HG02642 (cell line): ENCODE results near the gene BSG.
"Not testable (repeated sequence)": the region's sequence is repeated elsewhere in the genome, so short reads cannot be mapped to it uniquely, and the experiment has no call there.

Source experiments
- ATAC-seq: cut with Tn5 transposase; IDR thresholded peaks from one replicate; pipeline ENCODE4 v1.9.1; 2021; ENCODE audit warnings: mild to moderate bottlenecking; ENCODE audit not compliant: unreplicated experiment, poor library complexity

The BSG gene

GRCh38 chr19:584240-585001 is 12.0 kb downstream of the BSG start:
- ATAC-seq, result no peak

GRCh38 chr19:585146-585545 is 12.8 kb downstream of the BSG start:
- not testable (repeated sequence) for ATAC-seq

- no peak for ATAC-seq
These were observed 13.2 kb downstream of the BSG start for GRCh38 chr19:585551-586110.

GRCh38 chr19:588093-588740 is 15.8 kb downstream of the BSG start:
- no peak for ATAC-seq

- ATAC-seq, result no peak
These were observed 16.6 kb downstream of the BSG start for GRCh38 chr19:588741-589692.

GRCh38 chr19:589693-590395 is 17.4 kb downstream of the BSG start, which contains the start of gene HCN2:
Gene HCN2, plus strand, starts transcription at chr19:589881. Its CDS starts 65 bp downstream, at chr19:589946.
- no peak for ATAC-seq

- ATAC-seq, result no peak
These were observed 18.0 kb downstream of the BSG start for GRCh38 chr19:590396-590745.

GRCh38 chr19:590750-591098 is 18.3 kb downstream of the BSG start:
- ATAC-seq, result no peak

GRCh38 chr19:591099-591958 is 18.9 kb downstream of the BSG start:
- no peak for ATAC-seq

- no peak for ATAC-seq
These were observed 19.7 kb downstream of the BSG start for GRCh38 chr19:592101-592500.

GRCh38 chr19:593055-593454 is 20.7 kb downstream of the BSG start:
- no peak for ATAC-seq

GRCh38 chr19:593505-593904 is 21.1 kb downstream of the BSG start:
- no peak for ATAC-seq

- ATAC-seq, result no peak
These were observed 22.0 kb downstream of the BSG start for GRCh38 chr19:594265-594870.

- no peak for ATAC-seq
These were observed 23.2 kb downstream of the BSG start for GRCh38 chr19:595326-596262.

- ATAC-seq, result no peak
These were observed 23.9 kb downstream of the BSG start for GRCh38 chr19:596263-596655.

GRCh38 chr19:597406-598315 is 25.3 kb downstream of the BSG start:
- no peak for ATAC-seq

GRCh38 chr19:601310-601709 is 28.9 kb downstream of the BSG start:
- no peak for ATAC-seq
